Subcutaneous abdominal adipose tissue (tissue), 5 donors: Measurements from ENCODE around the gene GLRX5.
"Not testable (repeated sequence)": the region's sequence is repeated elsewhere in the genome, so short reads cannot be mapped to it uniquely, and the experiment has no call there.

Source experiments
- H3K27ac ChIP-seq: one replicate; pipeline ENCODE4 v1.7.0; 2013; ENCODE audit warnings: low read depth, mild to moderate bottlenecking, inconsistent platforms, low read length, moderate library complexity
- H3K27me3 ChIP-seq, 5 donors: one replicate each; pipeline ENCODE4 v1.7.0; 2013; ENCODE audit warnings: low read length in 5 of 5, inconsistent platforms in 1 of 5; ENCODE audit not compliant: control insufficient read depth in 5 of 5, insufficient read depth in 4 of 5
- H3K36me3 ChIP-seq, 5 donors: one replicate each; pipeline ENCODE4 v1.7.0; 2013; ENCODE audit warnings: low read length in 5 of 5; ENCODE audit not compliant: control insufficient read depth in 5 of 5, insufficient read depth in 5 of 5
- H3K4me1 ChIP-seq, 5 donors: one replicate each; pipeline ENCODE4 v1.7.0; 2013; ENCODE audit warnings: low read length in 5 of 5, mild to moderate bottlenecking in 3 of 5, moderate library complexity in 1 of 5; ENCODE audit not compliant: control insufficient read depth in 5 of 5, insufficient read depth in 5 of 5
- H3K4me3 ChIP-seq, 5 donors: one replicate each; pipeline ENCODE4 v1.7.0; 2013; ENCODE audit warnings: low read length in 5 of 5, low read depth in 1 of 5
- H3K9ac ChIP-seq, 5 donors: one replicate each; pipeline ENCODE4 v1.7.0; 2013; ENCODE audit warnings: low read length in 5 of 5, mild to moderate bottlenecking in 4 of 5, moderate library complexity in 3 of 5
- H3K9me3 ChIP-seq, 5 donors: one replicate each; pipeline ENCODE4 v1.7.0; 2013; ENCODE audit warnings: low read length in 5 of 5; ENCODE audit not compliant: control insufficient read depth in 5 of 5
- donor health status: healthy.
- donor health status: healthy.
- donor health status: healthy.
- donor health status: healthy.
- donor health status: healthy.

Gene GLRX5

GRCh38 chr14:95569440-95569839, 34.6 kb downstream of the GLRX5 start:
- H3K27ac ChIP-seq: no peak overlapping the region
- no peaks in the 10 kb centered on the region for H3K4me1 ChIP-seq
- H3K9ac ChIP-seq: no peak overlapping the region
- H3K9me3 ChIP-seq: no peaks in the 10 kb centered on the region
- H3K4me3 ChIP-seq: no peak overlapping the region
- H3K27me3 ChIP-seq: peaks cover 0 to 3% (median 0%) of the 10 kb centered on the region in 5 donors
- no peaks in the 10 kb centered on the region for H3K36me3 ChIP-seq

- no peak overlapping the region for H3K4me3 ChIP-seq
- H3K9me3 ChIP-seq: no peaks in the 10 kb centered on the region
- H3K9ac ChIP-seq: no peak overlapping the region
- H3K4me1 ChIP-seq: no peaks in the 10 kb centered on the region
- H3K36me3 ChIP-seq: no peaks in the 10 kb centered on the region
- no peak overlapping the region for H3K27ac ChIP-seq
- H3K27me3 ChIP-seq: peaks cover 0 to 4% (median 3%) of the 10 kb centered on the region in 5 donors
Observed at GRCh38 chr14:95573313-95573712, 38.5 kb downstream of the GLRX5 start.

- Histone ChIP-seq H3K36me3 (no peaks in the 10 kb centered on the region), H3K27ac (no peak overlapping the region), H3K4me1 (no peaks in the 10 kb centered on the region), H3K4me3 (no peak overlapping the region), H3K9me3 (no peaks in the 10 kb centered on the region), H3K27me3 (peaks cover 0 to 6% (median 4%) of the 10 kb centered on the region in 5 donors), H3K9ac (no peak overlapping the region)
Observed at GRCh38 chr14:95575840-95576473, 41.1 kb downstream of the GLRX5 start.

GRCh38 chr14:95577067-95577800, 42.4 kb downstream of the GLRX5 start:
- no peak overlapping the region for H3K27ac ChIP-seq
- H3K9me3 ChIP-seq: no peaks in the 10 kb centered on the region
- no peaks in the 10 kb centered on the region for H3K4me1 ChIP-seq
- peaks cover 0 to 6% (median 4%) of the 10 kb centered on the region in 5 donors for H3K27me3 ChIP-seq
- no peaks in the 10 kb centered on the region for H3K36me3 ChIP-seq
- H3K9ac ChIP-seq: no peak overlapping the region
- no peak overlapping the region for H3K4me3 ChIP-seq

GRCh38 chr14:95577870-95578269, 43.0 kb downstream of the GLRX5 start:
- Histone ChIP-seq H3K4me1 (no peaks in the 10 kb centered on the region), H3K9me3 (no peaks in the 10 kb centered on the region), H3K36me3 (no peaks in the 10 kb centered on the region), H3K9ac (no peak overlapping the region), H3K27me3 (peaks cover 0 to 6% (median 4%) of the 10 kb centered on the region in 5 donors), H3K27ac (no peak overlapping the region), H3K4me3 (no peak overlapping the region)

GRCh38 chr14:95583836-95584617, 49.2 kb downstream of the GLRX5 start:
- H3K36me3 ChIP-seq, H3K9me3 ChIP-seq, H3K4me1 ChIP-seq, H3K27ac ChIP-seq, H3K9ac ChIP-seq, H3K4me3 ChIP-seq: not testable (repeated sequence)
- H3K27me3 ChIP-seq: peaks cover 4 to 16% (median 13%) of the 10 kb centered on the region in 5 donors

GRCh38 chr14:95585953-95586620, 51.2 kb downstream of the GLRX5 start:
- H3K4me1 ChIP-seq: no peaks in the 10 kb centered on the region
- no peak overlapping the region for H3K27ac ChIP-seq
- H3K9me3 ChIP-seq: peaks cover 0 to 3% (median 0%) of the 10 kb centered on the region in 5 donors
- H3K4me3 ChIP-seq: no peak overlapping the region
- no peak overlapping the region for H3K9ac ChIP-seq
- H3K36me3 ChIP-seq: no peaks in the 10 kb centered on the region
- peaks cover 4 to 13% (median 13%) of the 10 kb centered on the region in 5 donors for H3K27me3 ChIP-seq

- H3K27ac ChIP-seq, H3K4me3 ChIP-seq, H3K36me3 ChIP-seq, H3K9me3 ChIP-seq, H3K4me1 ChIP-seq, H3K9ac ChIP-seq: not testable (repeated sequence)
- H3K27me3 ChIP-seq: peaks cover 13 to 28% (median 14%) of the 10 kb centered on the region in 5 donors
Observed at GRCh38 chr14:95591182-95591581, 56.3 kb downstream of the GLRX5 start.
